Colonic mucosa (tissue), 4 donors: ENCODE results near the gene MED6. TPM values are rescaled to one million over a fixed set of nuclear protein-coding genes. Genes with fewer than 3 reads are reported as not detected.
A peak's percentile ranks its signal among the peaks of the same experiment; 100 is the strongest.

Experiments used
- DNase-seq: peaks from one replicate; pipeline ENCODE4 v3.0.0-alpha.2; 2020
- H3K27ac ChIP-seq: fragments of 200-600 bp; one replicate; pipeline ENCODE4 v1.8.0; 2021
- H3K27me3 ChIP-seq: fragments of 200-600 bp; one replicate; pipeline ENCODE4 v1.8.0; 2021
- H3K36me3 ChIP-seq: fragments of 200-600 bp; one replicate; pipeline ENCODE4 v1.8.0; 2021
- H3K4me1 ChIP-seq: fragments of 200-600 bp; one replicate; pipeline ENCODE4 v1.8.0; 2021; ENCODE audit warnings: mild to moderate bottlenecking
- H3K4me3 ChIP-seq: fragments of 200-600 bp; one replicate; pipeline ENCODE4 v1.8.0; 2021
- H3K9ac ChIP-seq, 2 donors: one replicate each; pipeline ENCODE4 v1.7.0; 2013; ENCODE audit warnings: control low read depth in 2 of 2, low read depth in 2 of 2, low read length in 2 of 2
- H3K9me3 ChIP-seq: fragments of 200-600 bp; one replicate; pipeline ENCODE4 v1.8.0; 2021
- CTCF ChIP-seq: fragments of 200-600 bp; IDR thresholded peaks from one replicate; pipeline ENCODE4 v1.8.0; 2022; ENCODE audit warnings: antibody characterized with exemption, mild to moderate bottlenecking
- intact Hi-C: fragments of 100-400 bp; cut with DNase I; formaldehyde crosslinking; loops from one replicate; pipeline ENCODE4 v1.14.1; 2022
- total RNA-seq, 2 donors: library from RNA; stranded (reverse); fragmentation: NEBNext Ultra II Directional in 1 of 2; extraction: Animal tissue kit (Norgen Biotek cat#: 25700) in 1 of 2; gene quantifications; one replicate each; pipeline ENCODE4 v1.2.1, GENCODE V29; 2021
- donor health status: healthy.
- donor health status: DM: no; HTN: no; CAD: no.
- donor health status: DM: no; HTN: no; CAD: no.

The MED6 gene
- 10 to 100 TPM; 25.7 to 28.0 TPM for total RNA-seq

GRCh38 chr14:70600382-70601157, at the start of gene MED6:
TSS of gene MED6 (minus strand) at chr14:70600655. CDS start at chr14:70600637, 18 bp downstream.
- TF ChIP-seq CTCF, result no peak
- intact Hi-C loops, result no loop called here

GRCh38 chr14:70649803-70650202, 49.3 kb upstream of the MED6 start:
- H3K4me1 ChIP-seq, result no peaks in the 10 kb centered on the region
- no peak overlapping the region for H3K4me3 ChIP-seq
- H3K36me3 ChIP-seq, result no peaks in the 10 kb centered on the region
- H3K9ac ChIP-seq, result no peak overlapping the region
- H3K27me3 ChIP-seq, result no peaks in the 10 kb centered on the region
- DNase-seq, result no peak
- H3K9me3 ChIP-seq, result no peaks in the 10 kb centered on the region
- intact Hi-C loops, result no loop called here
- TF ChIP-seq CTCF, result no peak
- H3K27ac ChIP-seq, result no peak overlapping the region

More at GRCh38 chr14:70600382-70601157, at the start of gene MED6:
- Histone ChIP-seq H3K27ac (no peak within 1 kb of the TSS), H3K27me3 (no peaks in the 10 kb centered on the region), H3K4me3 (peak within 1 kb of the TSS; percentile 87), H3K36me3 (no peaks in the 10 kb centered on the region), H3K4me1 (peaks cover 4% of the 10 kb centered on the region), H3K9me3 (no peaks in the 10 kb centered on the region), H3K9ac (peak within 1 kb of the TSS; percentile 70 to 77)
- DNase-seq, result peak; percentile 96

GRCh38 chr14:70648346-70648745, 47.9 kb upstream of the MED6 start:
- no peak for TF ChIP-seq CTCF
- H3K27me3 ChIP-seq, result no peaks in the 10 kb centered on the region
- H3K4me1 ChIP-seq, result no peaks in the 10 kb centered on the region
- H3K9me3 ChIP-seq, result no peaks in the 10 kb centered on the region
- intact Hi-C loops, result no loop called here
- no peak overlapping the region for H3K9ac ChIP-seq
- no peaks in the 10 kb centered on the region for H3K36me3 ChIP-seq
- no peak overlapping the region for H3K4me3 ChIP-seq
- H3K27ac ChIP-seq, result no peak overlapping the region
- DNase-seq, result no peak

GRCh38 chr14:70646705-70647104, 46.2 kb upstream of the MED6 start:
- H3K9ac ChIP-seq, result no peak overlapping the region
- intact Hi-C loops, result no loop called here
- peaks cover 8% of the 10 kb centered on the region for H3K27me3 ChIP-seq

GRCh38 chr14:70645892-70646291, 45.4 kb upstream of the MED6 start:
- DNase-seq, result no peak
- Histone ChIP-seq H3K27me3 (peaks cover 8% of the 10 kb centered on the region), H3K4me1 (peaks cover under 1% of the 10 kb centered on the region), H3K9ac (no peak overlapping the region), H3K4me3 (no peak overlapping the region), H3K36me3 (no peaks in the 10 kb centered on the region), H3K27ac (no peak overlapping the region), H3K9me3 (no peaks in the 10 kb centered on the region)
- intact Hi-C loops, result no loop called here
- no peak for TF ChIP-seq CTCF

More at GRCh38 chr14:70646705-70647104, 46.2 kb upstream of the MED6 start:
- no peaks in the 10 kb centered on the region for H3K9me3 ChIP-seq
- no peak overlapping the region for H3K4me3 ChIP-seq
- no peak for TF ChIP-seq CTCF
- H3K27ac ChIP-seq, result no peak overlapping the region
- no peaks in the 10 kb centered on the region for H3K4me1 ChIP-seq
- H3K36me3 ChIP-seq, result no peaks in the 10 kb centered on the region
- DNase-seq, result no peak
